ENCODE data around the gene ZBTB46.
"Not testable (repeated sequence)": the region's sequence is repeated elsewhere in the genome, so short reads cannot be mapped to it uniquely, and the experiment has no call there.

ZBTB46 gene

DNA sequence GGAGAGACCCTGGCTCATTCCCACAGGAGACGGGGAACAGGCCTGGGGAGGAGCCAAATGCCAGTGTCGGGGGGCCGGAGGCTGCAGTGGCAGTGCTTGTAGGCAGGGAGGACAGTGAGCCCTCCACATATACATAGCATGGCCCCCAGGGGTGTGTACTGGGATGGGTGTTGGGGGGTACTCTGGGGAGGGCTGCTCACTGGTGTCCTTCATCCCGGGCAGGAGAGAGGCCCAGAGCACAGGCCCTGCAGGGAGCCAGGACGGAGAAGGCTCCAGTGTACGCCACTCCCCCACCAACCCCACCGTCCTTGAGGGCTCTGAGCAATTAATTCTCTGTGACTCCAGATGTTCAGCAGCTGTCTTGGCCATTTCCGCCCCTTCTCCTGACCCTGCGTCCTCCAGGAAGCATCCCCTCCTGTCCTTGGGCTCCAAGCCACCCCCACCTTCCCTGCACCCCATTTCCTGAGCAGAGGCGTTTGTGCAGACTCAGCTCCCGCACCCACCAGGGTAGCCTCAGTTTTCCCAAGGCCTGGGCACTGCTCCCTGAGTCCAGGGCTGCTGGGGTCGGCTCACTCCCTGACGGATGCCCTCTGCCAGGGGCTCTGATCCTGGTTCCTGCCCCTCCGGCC, 26.8 kb upstream of the ZBTB46 start:
- no peak overlapping the region for H3K27ac ChIP-seq (ENCODE audit: low read length)
- peaks cover 13% of the 10 kb centered on the region for H3K4me1 ChIP-seq (ENCODE audit: control insufficient read depth, insufficient read depth, low read length)
- WGBS (ENCODE audit: insufficient coverage, insufficient read length) = no CpG with 5 or more reads among the region's 14 CpGs

DNA sequence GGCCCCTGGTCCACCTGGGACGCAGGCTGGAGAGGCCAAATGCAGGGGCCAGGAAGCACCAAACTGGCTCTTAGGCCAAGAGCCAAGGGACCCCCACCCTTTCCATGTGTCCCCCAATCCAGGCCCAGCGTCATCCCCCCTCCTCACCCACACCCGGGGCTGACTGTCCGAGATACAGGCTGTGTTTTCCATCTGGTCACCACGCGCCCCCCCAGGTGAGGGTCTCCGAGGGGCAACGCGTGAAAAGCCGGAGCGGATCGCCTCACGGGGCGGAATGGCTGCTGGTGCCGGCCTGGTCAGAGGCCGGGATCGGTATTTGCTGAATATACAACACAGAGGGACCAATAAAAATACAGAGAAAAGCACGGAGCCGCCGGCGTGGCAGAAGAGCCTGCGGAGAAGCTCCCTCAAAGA, 25.0 kb upstream of the ZBTB46 start:
- DNase-seq (ENCODE audit: low read depth, low spot score) = no peak
- no peak overlapping the region for H3K27ac ChIP-seq (ENCODE audit: low read length)
- no peaks in the 10 kb centered on the region for H3K36me3 ChIP-seq (ENCODE audit: control insufficient read depth, insufficient read depth, low read length)
- no peaks in the 10 kb centered on the region for H3K9me3 ChIP-seq (ENCODE audit: control insufficient read depth, insufficient read depth, low read length)
- peaks cover 13% of the 10 kb centered on the region for H3K4me1 ChIP-seq (ENCODE audit: control insufficient read depth, insufficient read depth, low read length)
- WGBS (ENCODE audit: insufficient coverage, insufficient read length) = no CpG with 5 or more reads among the region's 22 CpGs
- H3K4me3 ChIP-seq (ENCODE audit: low read length) = no peak overlapping the region; the same call in 1 of the 2 replicates
- no peaks in the 10 kb centered on the region for H3K27me3 ChIP-seq (ENCODE audit: control insufficient read depth, insufficient read depth, low read length)

More for the DNA sequence above, 26.8 kb upstream of the ZBTB46 start:
- Histone ChIP-seq H3K9me3 (ENCODE audit: control insufficient read depth, insufficient read depth, low read length) (no peaks in the 10 kb centered on the region), H3K4me3 (ENCODE audit: low read length) (no peak overlapping the region), H3K27me3 (ENCODE audit: control insufficient read depth, insufficient read depth, low read length) (no peaks in the 10 kb centered on the region), H3K36me3 (ENCODE audit: control insufficient read depth, insufficient read depth, low read length) (peaks cover 9% of the 10 kb centered on the region)
- no peak for DNase-seq (ENCODE audit: low read depth, low spot score)

DNA sequence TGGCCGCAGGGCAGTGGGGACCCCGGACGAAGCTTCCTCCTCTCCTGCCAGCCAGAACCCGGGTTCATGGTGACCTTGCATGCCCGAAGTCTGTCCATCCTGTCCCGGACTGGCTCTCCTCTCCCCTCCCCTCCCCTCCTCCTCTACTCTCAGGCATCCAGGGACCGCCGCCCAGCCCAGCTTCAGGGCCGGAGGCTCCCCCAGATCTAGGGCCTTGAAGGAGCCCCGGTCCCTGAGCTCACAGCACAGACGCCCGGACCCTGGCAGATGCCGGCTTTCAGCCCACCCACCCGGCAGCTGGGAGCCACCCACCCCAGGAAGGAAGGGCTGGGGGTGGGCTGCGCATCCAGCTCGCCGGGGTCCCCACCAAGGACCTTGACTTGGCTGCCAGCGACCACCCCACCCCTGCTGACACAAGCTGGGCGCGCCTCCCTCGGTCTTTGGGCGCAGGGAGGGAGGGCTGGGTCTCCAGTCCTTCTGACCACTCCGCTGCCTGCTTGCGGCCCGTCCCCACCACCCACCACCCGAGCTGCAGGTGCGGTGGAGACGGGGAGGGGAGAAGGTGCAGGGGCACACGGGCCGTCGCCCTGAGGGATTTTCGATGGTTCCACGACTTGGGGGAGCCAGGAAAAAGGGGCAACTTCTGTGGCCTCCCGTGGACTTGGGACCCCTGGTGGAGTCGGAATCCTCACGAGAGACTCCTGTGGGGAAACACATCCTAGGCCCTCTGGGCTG, 24.5 kb upstream of the ZBTB46 start:
- Histone ChIP-seq H3K27me3 (ENCODE audit: control insufficient read depth, insufficient read depth, low read length) (no peaks in the 10 kb centered on the region), H3K27ac (ENCODE audit: low read length) (no peak overlapping the region), H3K4me3 (ENCODE audit: low read length) (no peak overlapping the region; the same call in 1 of the 2 replicates), H3K4me1 (ENCODE audit: control insufficient read depth, insufficient read depth, low read length) (peaks cover 13% of the 10 kb centered on the region), H3K9me3 (ENCODE audit: control insufficient read depth, insufficient read depth, low read length) (no peaks in the 10 kb centered on the region), H3K36me3 (ENCODE audit: control insufficient read depth, insufficient read depth, low read length) (no peaks in the 10 kb centered on the region)
- no CpG with 5 or more reads among the region's 36 CpGs for WGBS (ENCODE audit: insufficient coverage, insufficient read length)
- DNase-seq (ENCODE audit: low read depth, low spot score) = no peak

DNA sequence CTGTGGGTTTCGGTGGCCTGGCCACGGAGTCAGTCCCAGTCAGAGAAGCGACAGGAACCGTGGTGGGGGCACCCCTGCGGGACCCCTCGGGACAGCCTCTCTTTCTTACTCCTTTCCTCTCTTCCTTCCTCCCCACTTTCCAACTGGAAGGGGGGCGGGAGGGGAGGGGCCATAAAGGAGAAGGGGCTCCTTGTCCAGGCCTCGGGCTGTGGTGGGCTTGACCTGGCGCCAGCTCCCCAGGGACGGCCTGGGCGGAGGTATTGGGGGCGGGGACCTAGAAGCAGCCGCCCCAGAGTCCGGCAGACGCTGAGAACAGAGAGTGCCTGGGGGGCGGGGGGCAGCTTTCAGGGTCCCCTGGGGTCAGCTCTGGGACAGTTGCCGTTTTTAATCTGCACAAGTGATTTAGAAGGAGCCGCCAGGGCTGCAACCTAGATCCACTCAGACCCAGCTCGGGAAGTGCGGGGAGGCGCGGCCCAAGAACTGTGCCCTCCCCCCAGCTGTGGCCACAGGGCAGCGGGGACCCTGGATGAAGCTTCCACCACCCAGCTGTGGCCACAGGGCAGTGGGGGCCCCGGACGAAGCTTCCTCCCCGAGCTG, 23.8 kb upstream of the ZBTB46 start:
- WGBS (ENCODE audit: insufficient coverage, insufficient read length) = no CpG with 5 or more reads among the region's 26 CpGs
- Histone ChIP-seq H3K4me1 (ENCODE audit: control insufficient read depth, insufficient read depth, low read length) (peaks cover 13% of the 10 kb centered on the region), H3K27ac (ENCODE audit: low read length) (no peak overlapping the region), H3K36me3 (ENCODE audit: control insufficient read depth, insufficient read depth, low read length) (no peaks in the 10 kb centered on the region), H3K4me3 (ENCODE audit: low read length) (no peak overlapping the region; the same call in 1 of the 2 replicates), H3K9me3 (ENCODE audit: control insufficient read depth, insufficient read depth, low read length) (no peaks in the 10 kb centered on the region), H3K27me3 (ENCODE audit: control insufficient read depth, insufficient read depth, low read length) (no peaks in the 10 kb centered on the region)
- DNase-seq (ENCODE audit: low read depth, low spot score) = no peak

DNA sequence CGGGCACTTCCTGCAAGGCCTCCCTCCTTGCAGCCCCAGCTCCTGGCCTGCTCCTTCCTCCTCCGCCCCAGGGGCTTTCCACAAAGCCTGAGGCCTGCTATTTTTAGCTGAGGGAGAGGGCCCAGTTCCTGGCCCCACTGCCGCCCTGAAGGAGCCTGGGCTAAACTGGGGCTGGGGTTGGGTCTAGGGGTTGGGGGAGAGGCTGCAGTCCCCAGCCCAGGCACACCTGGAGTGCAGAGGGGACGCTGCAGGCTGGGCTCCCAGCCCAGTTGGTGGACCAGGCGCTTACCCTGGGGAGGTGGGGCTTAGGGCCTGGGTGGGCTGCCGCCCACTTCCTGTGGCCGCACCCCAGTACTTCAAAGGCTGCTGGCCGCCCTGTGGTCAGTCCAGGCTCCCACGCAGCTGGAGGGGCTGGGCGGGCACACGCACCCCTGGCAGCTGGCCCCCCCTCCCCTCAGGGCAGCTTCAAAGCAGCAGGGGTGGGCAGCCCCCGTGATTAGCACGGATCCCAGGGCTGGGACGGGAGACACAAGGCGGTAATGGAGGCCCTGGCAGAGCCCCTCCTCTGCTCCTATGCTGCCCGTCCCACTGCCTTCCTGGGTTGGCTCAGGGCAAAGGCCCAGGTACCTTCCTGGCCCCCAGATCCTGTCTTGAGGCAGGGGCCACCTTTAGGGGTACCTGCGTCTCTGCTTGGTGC, 23.2 kb upstream of the ZBTB46 start:
- DNase-seq (ENCODE audit: low read depth, low spot score) = no peak
- no peaks in the 10 kb centered on the region for H3K27me3 ChIP-seq (ENCODE audit: control insufficient read depth, insufficient read depth, low read length)
- H3K4me3 ChIP-seq (ENCODE audit: low read length) = no peak overlapping the region
- peaks cover 11% of the 10 kb centered on the region for H3K4me1 ChIP-seq (ENCODE audit: control insufficient read depth, insufficient read depth, low read length)
- no CpG with 5 or more reads among the region's 17 CpGs for WGBS (ENCODE audit: insufficient coverage, insufficient read length)
- H3K36me3 ChIP-seq (ENCODE audit: control insufficient read depth, insufficient read depth, low read length) = no peaks in the 10 kb centered on the region
- H3K9me3 ChIP-seq (ENCODE audit: control insufficient read depth, insufficient read depth, low read length) = no peaks in the 10 kb centered on the region
- no peak overlapping the region for H3K27ac ChIP-seq (ENCODE audit: low read length)

DNA sequence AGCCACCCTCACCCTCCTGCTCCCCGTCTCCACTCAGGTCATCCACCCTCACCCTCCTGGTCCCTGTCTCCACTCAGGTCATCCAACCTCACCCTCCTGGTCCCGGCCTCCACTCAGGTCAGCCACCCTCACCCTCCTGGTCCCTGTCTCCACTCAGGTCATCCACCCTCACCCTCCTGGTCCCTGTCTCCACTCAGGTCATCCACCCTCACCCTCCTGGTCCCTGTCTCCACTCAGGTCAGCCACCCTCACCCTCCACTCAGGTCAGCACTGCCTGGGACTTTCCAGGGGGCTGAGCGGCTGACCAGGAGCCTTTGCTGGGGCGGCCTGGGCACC, 22.6 kb upstream of the ZBTB46 start:
- H3K36me3 ChIP-seq (ENCODE audit: control insufficient read depth, insufficient read depth, low read length); H3K4me1 ChIP-seq (ENCODE audit: control insufficient read depth, insufficient read depth, low read length); H3K4me3 ChIP-seq (ENCODE audit: low read length); DNase-seq (ENCODE audit: low read depth, low spot score); H3K27me3 ChIP-seq (ENCODE audit: control insufficient read depth, insufficient read depth, low read length); H3K27ac ChIP-seq (ENCODE audit: low read length); H3K9me3 ChIP-seq (ENCODE audit: control insufficient read depth, insufficient read depth, low read length): not testable (repeated sequence)
- WGBS (ENCODE audit: insufficient coverage, insufficient read length) = no CpG with 5 or more reads among the region's 4 CpGs

DNA sequence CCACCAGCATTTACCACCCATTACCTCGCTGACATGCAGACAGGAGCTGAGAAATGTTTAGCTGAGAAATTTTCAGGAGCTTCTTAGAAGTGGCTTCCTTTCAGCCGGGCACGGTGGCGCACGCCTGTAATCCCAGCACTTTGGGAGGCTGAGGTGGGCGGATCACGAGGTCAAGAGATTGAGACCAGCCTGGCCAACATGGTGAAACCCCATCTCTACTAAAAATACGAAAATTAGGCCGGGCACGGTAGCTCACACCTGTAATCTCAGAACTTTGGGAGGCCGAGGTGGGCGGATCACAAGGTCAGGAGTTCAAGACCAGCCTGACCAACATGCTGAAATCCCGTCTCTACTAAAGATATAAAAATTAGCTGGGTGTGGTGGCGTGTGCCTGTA, 20.5 kb upstream of the ZBTB46 start:
- not testable (repeated sequence) for H3K4me3 ChIP-seq (ENCODE audit: low read length); H3K27ac ChIP-seq (ENCODE audit: low read length); DNase-seq (ENCODE audit: low read depth, low spot score); H3K9me3 ChIP-seq (ENCODE audit: control insufficient read depth, insufficient read depth, low read length); H3K36me3 ChIP-seq (ENCODE audit: control insufficient read depth, insufficient read depth, low read length); H3K27me3 ChIP-seq (ENCODE audit: control insufficient read depth, insufficient read depth, low read length)
- peaks cover 22% of the 10 kb centered on the region for H3K4me1 ChIP-seq (ENCODE audit: control insufficient read depth, insufficient read depth, low read length)
- no CpG with 5 or more reads among the region's 14 CpGs for WGBS (ENCODE audit: insufficient coverage, insufficient read length)

DNA sequence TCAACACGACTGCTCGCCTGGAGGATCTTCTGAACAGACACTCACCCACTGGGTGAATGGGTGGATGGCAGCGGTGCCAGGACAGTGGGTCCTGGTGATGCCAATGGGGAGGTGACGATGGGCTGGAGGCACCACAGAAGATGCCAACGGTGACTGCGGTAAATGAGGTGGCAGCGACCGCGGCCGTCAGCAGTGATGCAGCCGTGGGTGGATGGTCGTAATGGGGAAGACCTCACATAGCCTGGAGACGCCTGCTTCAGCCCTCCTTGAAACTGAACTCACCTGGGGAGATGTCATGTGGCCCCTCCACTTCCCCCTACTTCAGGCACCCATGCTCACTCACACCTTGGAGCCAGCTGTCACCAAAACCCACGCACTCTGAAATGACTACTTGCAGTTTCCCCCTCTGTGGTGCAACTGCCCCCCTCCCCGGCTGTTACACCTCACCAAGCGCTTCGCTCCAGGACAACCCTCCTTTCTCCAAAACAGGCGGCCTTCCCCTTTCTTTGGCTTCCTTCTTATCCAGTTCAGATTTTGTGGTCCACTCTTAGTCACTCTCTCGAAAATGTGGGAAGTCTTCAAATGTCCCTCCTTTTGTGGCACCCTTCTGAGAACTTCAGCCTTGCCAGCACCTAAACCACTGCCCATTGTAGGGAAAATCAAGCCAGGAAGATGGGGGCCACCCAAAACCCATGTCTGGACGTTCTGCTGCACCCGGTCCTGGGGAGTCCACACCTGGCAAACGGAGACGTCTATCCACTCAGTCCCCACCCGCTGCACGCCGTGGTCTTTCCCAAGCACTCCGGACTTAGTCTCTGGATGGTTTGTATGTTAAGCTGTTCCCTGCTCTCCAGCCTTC, 19.9 kb upstream of the ZBTB46 start:
- H3K9me3 ChIP-seq (ENCODE audit: control insufficient read depth, insufficient read depth, low read length) = no peaks in the 10 kb centered on the region
- H3K4me3 ChIP-seq (ENCODE audit: low read length) = no peak overlapping the region
- H3K27ac ChIP-seq (ENCODE audit: low read length) = no peak overlapping the region
- no peaks in the 10 kb centered on the region for H3K36me3 ChIP-seq (ENCODE audit: control insufficient read depth, insufficient read depth, low read length)
- no peak for DNase-seq (ENCODE audit: low read depth, low spot score)
- WGBS (ENCODE audit: insufficient coverage, insufficient read length) = no CpG with 5 or more reads among the region's 27 CpGs
- H3K4me1 ChIP-seq (ENCODE audit: control insufficient read depth, insufficient read depth, low read length) = peaks cover 22% of the 10 kb centered on the region
- no peaks in the 10 kb centered on the region for H3K27me3 ChIP-seq (ENCODE audit: control insufficient read depth, insufficient read depth, low read length)

DNA sequence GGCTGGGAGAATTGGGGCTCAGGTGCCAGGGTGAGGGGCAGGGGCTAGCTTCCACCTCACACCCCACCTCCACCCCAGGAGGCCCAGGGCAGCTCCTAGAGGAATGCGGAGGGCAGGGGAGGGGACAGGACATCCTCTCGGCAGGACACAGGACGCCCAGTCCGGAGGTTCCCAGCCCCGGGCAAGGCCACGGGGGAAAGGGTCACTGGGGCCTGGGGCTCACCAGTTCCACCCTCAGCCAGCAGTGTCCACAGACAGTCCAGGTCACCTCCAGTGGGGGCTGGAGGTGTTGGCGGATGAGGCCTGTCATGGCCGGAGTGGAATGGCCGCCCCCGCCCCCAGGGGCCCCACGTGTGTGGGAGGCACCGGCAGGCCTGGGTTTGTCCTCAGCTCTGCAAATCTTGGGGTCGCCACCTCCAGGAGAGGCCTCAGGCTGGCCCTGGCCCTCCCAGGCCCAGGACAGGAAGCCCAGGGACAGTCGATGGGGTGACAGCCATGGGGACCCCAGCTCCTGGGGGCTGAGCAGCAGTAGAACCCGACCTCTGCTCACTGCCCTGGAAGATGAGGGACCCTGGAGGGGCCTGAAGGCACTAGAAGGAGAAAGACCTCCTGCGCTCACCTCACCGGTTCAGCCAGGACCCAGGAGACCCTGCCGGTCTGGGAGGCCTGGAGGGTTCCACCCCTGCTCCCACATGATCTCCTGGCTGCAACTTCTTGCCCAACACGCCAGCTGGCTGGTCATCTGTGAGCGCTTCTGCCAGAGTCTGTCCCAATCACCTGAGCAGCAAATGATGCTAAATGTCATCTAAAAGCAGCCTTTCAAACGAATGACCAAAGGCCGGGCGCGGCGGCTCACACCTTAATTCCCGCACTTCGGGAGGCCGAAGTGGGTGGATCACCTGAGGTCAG, 17.2 kb upstream of the ZBTB46 start:
- Histone ChIP-seq H3K27ac (ENCODE audit: low read length) (no peak overlapping the region), H3K4me1 (ENCODE audit: control insufficient read depth, insufficient read depth, low read length) (peaks cover 15% of the 10 kb centered on the region), H3K9me3 (ENCODE audit: control insufficient read depth, insufficient read depth, low read length) (no peaks in the 10 kb centered on the region), H3K27me3 (ENCODE audit: control insufficient read depth, insufficient read depth, low read length) (no peaks in the 10 kb centered on the region), H3K36me3 (ENCODE audit: control insufficient read depth, insufficient read depth, low read length) (no peaks in the 10 kb centered on the region), H3K4me3 (ENCODE audit: low read length) (no peak overlapping the region)
- no peak for DNase-seq (ENCODE audit: low read depth, low spot score)
- no CpG with 5 or more reads among the region's 28 CpGs for WGBS (ENCODE audit: insufficient coverage, insufficient read length)
